HEK293 (cell line): ENCODE measurements around the gene CACNA1C.

Experiments used
- CTCF ChIA-PET: fragments of 350-600 bp; formaldehyde crosslinking; extraction: SDS; loops from one replicate; lab custom pipeline; 2021; ENCODE audit warnings: antibody characterized with exemption; lab: Yijun Ruan, JAX
- POLR2A ChIA-PET: fragments of 300-600 bp; formaldehyde crosslinking; extraction: SDS; loops from one replicate; lab custom pipeline; 2020; ENCODE audit warnings: antibody characterized with exemption, inconsistent platforms; lab: Yijun Ruan, JAX
- H3K27ac ChIP-seq: fragments of 200-500 bp; sonication (Bioruptor generic); 2 replicates; pipeline ENCODE4 v1.5.1; 2014; ENCODE audit warnings: low read depth, low read length, control low read depth, inconsistent platforms; ENCODE audit errors: extremely low read depth
- H3K36me3 ChIP-seq, 2 experiments: fragments of 200-500 bp in 1 of 2; sonication (Bioruptor generic) in 1 of 2; 1 replicate in 1 of 2; 2 replicates in 1 of 2; pipeline ENCODE4 v1.5.1; 2014 to 2017; ENCODE audit warnings: inconsistent platforms in 2 of 2, low read length in 2 of 2; ENCODE audit not compliant: control insufficient read depth in 2 of 2, insufficient read depth in 1 of 2
- H3K4me1 ChIP-seq: fragments of 200-500 bp; sonication (Bioruptor generic); 2 replicates; pipeline ENCODE4 v1.5.1; 2014; ENCODE audit warnings: mild to moderate bottlenecking, low read length, inconsistent platforms; ENCODE audit not compliant: control insufficient read depth, insufficient read depth
- H3K4me3 ChIP-seq: 2 replicates; pipeline ENCODE4 v1.5.1; 2011; ENCODE audit warnings: low read depth, mild to moderate bottlenecking, control low read depth, low read length, moderate library complexity
- H3K9me3 ChIP-seq: fragments of 200-500 bp; sonication (Bioruptor generic); 2 replicates; pipeline ENCODE4 v1.5.1; 2014; ENCODE audit warnings: low read depth, low read length, inconsistent platforms; ENCODE audit not compliant: control insufficient read depth, insufficient read depth
- AEBP2 ChIP-seq: fragments of 450-650 bp; formaldehyde crosslinking; IDR thresholded peaks from 2 replicates; pipeline ENCODE4 v1.5.1; 2016; ENCODE audit warnings: missing biosample characterization, missing genetic modification characterization, borderline replicate concordance
- CTCF ChIP-seq: fragments of 450-650 bp; formaldehyde crosslinking; IDR thresholded peaks from 2 replicates; pipeline ENCODE4 v1.5.1; 2016; ENCODE audit warnings: missing biosample characterization, missing genetic modification characterization
- EGR2 ChIP-seq: fragments of 450-650 bp; formaldehyde crosslinking; IDR thresholded peaks from 2 replicates; pipeline ENCODE4 v1.5.1; 2016; ENCODE audit warnings: low read depth, missing biosample characterization, missing genetic modification characterization
- HOXA7 ChIP-seq: sonication (generic); formaldehyde crosslinking; IDR thresholded peaks from 2 replicates; pipeline ENCODE4 v1.8.1; 2022; ENCODE audit warnings: missing genetic modification reagents, borderline replicate concordance
- PRDM1 ChIP-seq: fragments of 450-650 bp; formaldehyde crosslinking; IDR thresholded peaks from 2 replicates; pipeline ENCODE4; 2016; ENCODE audit warnings: missing biosample characterization, missing genetic modification characterization
- YY1 ChIP-seq: fragments of 450-650 bp; formaldehyde crosslinking; IDR thresholded peaks from 2 replicates; pipeline ENCODE4 v1.5.1; 2018; ENCODE audit warnings: missing biosample characterization, missing genetic modification characterization
- ZBTB17 ChIP-seq: fragments of 450-650 bp; formaldehyde crosslinking; IDR thresholded peaks from 2 replicates; pipeline ENCODE4 v1.5.1; 2016; ENCODE audit warnings: missing biosample characterization, missing genetic modification characterization
- ZNF114 ChIP-seq: fragments of 450-650 bp; formaldehyde crosslinking; IDR thresholded peaks from 2 replicates; pipeline ENCODE4 v1.5.0; 2017; ENCODE audit warnings: missing biosample characterization, missing genetic modification characterization
- ZNF155 ChIP-seq: fragments of 450-650 bp; formaldehyde crosslinking; IDR thresholded peaks from 2 replicates; pipeline ENCODE4 v1.5.1; 2016; ENCODE audit warnings: missing biosample characterization, missing genetic modification characterization
- ZNF174 ChIP-seq: fragments of 450-650 bp; formaldehyde crosslinking; IDR thresholded peaks from 2 replicates; pipeline ENCODE4 v1.5.0; 2017; ENCODE audit warnings: missing biosample characterization, mild to moderate bottlenecking, missing genetic modification characterization
- ZNF239 ChIP-seq: fragments of 450-650 bp; formaldehyde crosslinking; IDR thresholded peaks from 2 replicates; pipeline ENCODE4 v1.5.1; 2016; ENCODE audit warnings: missing biosample characterization, missing genetic modification characterization
- ZNF394 ChIP-seq: fragments of 450-650 bp; formaldehyde crosslinking; IDR thresholded peaks from 2 replicates; pipeline ENCODE4 v1.5.1; 2016; ENCODE audit warnings: missing biosample characterization, missing genetic modification characterization, mild to moderate bottlenecking, moderate library complexity, borderline replicate concordance
- ZNF404 ChIP-seq: fragments of 450-650 bp; formaldehyde crosslinking; IDR thresholded peaks from 2 replicates; pipeline ENCODE4 v1.5.1; 2017; ENCODE audit warnings: missing biosample characterization, missing genetic modification characterization
- ZNF433 ChIP-seq: fragments of 450-650 bp; formaldehyde crosslinking; IDR thresholded peaks from 2 replicates; pipeline ENCODE4 v1.5.1; 2016; ENCODE audit warnings: missing biosample characterization, missing genetic modification characterization, low read depth
- ZNF518A ChIP-seq: fragments of 450-650 bp; formaldehyde crosslinking; conservative IDR thresholded peaks from 2 replicates; pipeline ENCODE4 v1.5.1; 2016; ENCODE audit warnings: low read depth, missing biosample characterization, missing genetic modification characterization
- ZNF580 ChIP-seq: fragments of 450-650 bp; formaldehyde crosslinking; IDR thresholded peaks from 2 replicates; pipeline ENCODE4 v1.5.1; 2016; ENCODE audit warnings: missing biosample characterization, missing genetic modification characterization
- ZNF660 ChIP-seq: fragments of 450-650 bp; IDR thresholded peaks from 2 replicates; pipeline ENCODE4 v1.5.1; 2018; ENCODE audit warnings: missing biosample characterization, mild to moderate bottlenecking, missing genetic modification characterization
- ZNF670 ChIP-seq: fragments of 450-650 bp; formaldehyde crosslinking; IDR thresholded peaks from 2 replicates; pipeline ENCODE4 v1.5.1; 2016; ENCODE audit warnings: missing biosample characterization, missing genetic modification characterization, low read depth
- ZNF707 ChIP-seq: fragments of 450-650 bp; formaldehyde crosslinking; IDR thresholded peaks from 2 replicates; pipeline ENCODE4 v1.5.1; 2016; ENCODE audit warnings: missing biosample characterization, missing genetic modification characterization
- ZNF747 ChIP-seq: fragments of 450-650 bp; formaldehyde crosslinking; IDR thresholded peaks from 2 replicates; pipeline ENCODE4 v1.5.1; 2016; ENCODE audit warnings: missing biosample characterization, missing genetic modification characterization
- ZNF791 ChIP-seq: fragments of 450-650 bp; formaldehyde crosslinking; IDR thresholded peaks from 2 replicates; pipeline ENCODE4 v1.5.1; 2016; ENCODE audit warnings: missing biosample characterization, missing genetic modification characterization
- ZNF792 ChIP-seq: fragments of 450-650 bp; formaldehyde crosslinking; IDR thresholded peaks from 2 replicates; pipeline ENCODE4 v1.5.1; 2016; ENCODE audit warnings: missing biosample characterization, missing genetic modification characterization
- ZNF837 ChIP-seq: fragments of 450-650 bp; formaldehyde crosslinking; IDR thresholded peaks from 2 replicates; pipeline ENCODE4 v1.5.1; 2016; ENCODE audit warnings: missing biosample characterization, missing genetic modification characterization

Gene CACNA1C

GRCh38 chr12:2380946-2381345, 328.2 kb downstream of the CACNA1C start:
- POLR2A ChIA-PET, result no interaction called here
- TF ChIP-seq ZNF837 (no peak), ZNF660 (tag by site-specific recombination) (no peak), ZNF791 (tag by site-specific recombination) (no peak), ZNF707 (tag by site-specific recombination) (no peak), EGR2 (tag by site-specific recombination) (no peak), ZBTB17 (no peak), ZNF518A (tag by site-specific recombination) (no peak), CTCF (no peak), ZNF580 (tag by site-specific recombination) (no peak), ZNF670 (no peak), HOXA7 (CRISPR knock-in tag) (no peak), ZNF155 (tag by site-specific recombination) (no peak), ZNF174 (tag by site-specific recombination) (no peak), ZNF239 (no peak), ZNF404 (tag by site-specific recombination) (no peak), ZNF394 (tag by site-specific recombination) (no peak)

GRCh38 chr12:2382370-2383155, 329.8 kb downstream of the CACNA1C start:
- Histone ChIP-seq H3K4me3 (no peak overlapping the region), H3K9me3 (no peaks in the 10 kb centered on the region), H3K27ac (no peak overlapping the region), H3K4me1 (peaks cover 3% of the 10 kb centered on the region; the same call in 1 of the 2 replicates), H3K36me3 (no peaks in the 10 kb centered on the region)
- POLR2A ChIA-PET, result no interaction called here
- no peak for TF ChIP-seq ZNF433 (tag by site-specific recombination)
- no peak for TF ChIP-seq PRDM1
- no peak for TF ChIP-seq YY1
- no peak for TF ChIP-seq ZNF114 (tag by site-specific recombination)
- TF ChIP-seq AEBP2 (tag by site-specific recombination), result no peak
- TF ChIP-seq ZNF747 (tag by site-specific recombination), result no peak
- no peak for TF ChIP-seq ZNF792 (tag by site-specific recombination)
- CTCF ChIA-PET, result interaction anchor here (0.6 to 1.2 kb wide), 6 partner anchors 12 to 377 kb away, joined by 3 to 5 read pairs (median 4); no protein-coding TSS in a partner anchor

More at GRCh38 chr12:2380946-2381345, 328.2 kb downstream of the CACNA1C start:
- no peak overlapping the region for H3K27ac ChIP-seq
- CTCF ChIA-PET, result no interaction called here
- no peaks in the 10 kb centered on the region for H3K36me3 ChIP-seq
- H3K4me3 ChIP-seq, result no peak overlapping the region
- H3K9me3 ChIP-seq, result no peaks in the 10 kb centered on the region
- H3K4me1 ChIP-seq, result no peaks in the 10 kb centered on the region
